ENCODE measurements around the gene PLEKHG7.
"Not testable (repeated sequence)": the region's sequence is repeated elsewhere in the genome, so short reads cannot be mapped to it uniquely, and the experiment has no call there.

Gene PLEKHG7

GRCh38 chr12:92739113-92739512, 36.3 kb downstream of the PLEKHG7 start:
- in situ Hi-C loops (cut with MboI; ENCODE audit: low sequenced_read_pairs, unreplicated experiment) = no loop called here

GRCh38 chr12:92740411-92740810, 37.6 kb downstream of the PLEKHG7 start:
- no peak for TF ChIP-seq CTCF (IDR thresholded peaks at IDR 0.05; ENCODE audit: borderline replicate concordance, control extremely low read depth, extremely low read depth, insufficient read depth, missing control alignments)
- no peak for DNase-seq (ENCODE audit: low spot score)
- in situ Hi-C loops (cut with MboI; ENCODE audit: low sequenced_read_pairs, unreplicated experiment) = no loop called here

More at GRCh38 chr12:92739113-92739512, 36.3 kb downstream of the PLEKHG7 start:
- TF ChIP-seq CTCF (IDR thresholded peaks at IDR 0.05; ENCODE audit: borderline replicate concordance, control extremely low read depth, extremely low read depth, insufficient read depth, missing control alignments) = no peak
- DNase-seq (ENCODE audit: low spot score) = no peak

GRCh38 chr12:92743026-92743425, 40.2 kb downstream of the PLEKHG7 start:
- in situ Hi-C loops (cut with MboI; ENCODE audit: low sequenced_read_pairs, unreplicated experiment) = no loop called here
- no peak for TF ChIP-seq CTCF (IDR thresholded peaks at IDR 0.05; ENCODE audit: borderline replicate concordance, control extremely low read depth, extremely low read depth, insufficient read depth, missing control alignments)
- no peak for DNase-seq (ENCODE audit: low spot score)

- in situ Hi-C loops (cut with MboI; ENCODE audit: low sequenced_read_pairs, unreplicated experiment) = no loop called here
- DNase-seq (ENCODE audit: low spot score) = no peak
- no peak for TF ChIP-seq CTCF (IDR thresholded peaks at IDR 0.05; ENCODE audit: borderline replicate concordance, control extremely low read depth, extremely low read depth, insufficient read depth, missing control alignments)
Observed at GRCh38 chr12:92745856-92746550, 43.2 kb downstream of the PLEKHG7 start.

- TF ChIP-seq CTCF (IDR thresholded peaks at IDR 0.05; ENCODE audit: borderline replicate concordance, control extremely low read depth, extremely low read depth, insufficient read depth, missing control alignments) = no peak
- in situ Hi-C loops (cut with MboI; ENCODE audit: low sequenced_read_pairs, unreplicated experiment) = no loop called here
- DNase-seq (ENCODE audit: low spot score) = no peak
Observed at GRCh38 chr12:92747151-92747550, 44.4 kb downstream of the PLEKHG7 start.

GRCh38 chr12:92749691-92750090, 46.9 kb downstream of the PLEKHG7 start:
- DNase-seq (ENCODE audit: low spot score); in situ Hi-C loops (cut with MboI; ENCODE audit: low sequenced_read_pairs, unreplicated experiment): not testable (repeated sequence)

- in situ Hi-C loops (cut with MboI; ENCODE audit: low sequenced_read_pairs, unreplicated experiment) = no loop called here
- no peak for DNase-seq (ENCODE audit: low spot score)
- no peak for TF ChIP-seq CTCF (IDR thresholded peaks at IDR 0.05; ENCODE audit: borderline replicate concordance, control extremely low read depth, extremely low read depth, insufficient read depth, missing control alignments)
Observed at GRCh38 chr12:92753976-92754885, 51.4 kb downstream of the PLEKHG7 start.

All from GM13976 (cell line).